HepG2 (cell line): ENCODE data around the gene ACTA2. TPM values are rescaled to one million over a fixed set of nuclear protein-coding genes. Genes with fewer than 3 reads are reported as not detected.

ENCODE experiments used
- ATAC-seq: fragments of 200-7000 bp; cut with Tn5 transposase; 3 replicates; pipeline ENCODE4 v1.9.1; 2020; ENCODE audit warnings: mild to moderate bottlenecking, moderate library complexity
- BruUV-seq: library from RNA; stranded (reverse); fragments of 400-500 nt; replicated peaks from 2 replicates; lab custom pipeline; 2021; lab: Mats Ljungman, UMichigan
- CTCF ChIA-PET: fragments of 300-600 bp; formaldehyde crosslinking; extraction: SDS; loops from one replicate; lab custom pipeline; 2021; ENCODE audit warnings: low total read pairs, inconsistent platforms, low intra/inter-chr PET ratio; lab: Yijun Ruan, JAX
- POLR2A ChIA-PET: fragments of 350-600 bp; sonication (Branson Sonifier 250); formaldehyde crosslinking; loops from one replicate; lab custom pipeline; 2020; ENCODE audit warnings: antibody characterized with exemption, inconsistent platforms; lab: Yijun Ruan, JAX
- DNase-seq: peaks from one replicate; pipeline ENCODE4 v3.0.0-alpha.2; 2015; ENCODE audit warnings: low spot score
- FAIRE-seq: peaks from 3 replicates; lab custom pipeline; 2011; peaks lifted over from hg19 to GRCh38; lab: Jason Lieb, UNC
- H2AFZ ChIP-seq: one replicate; pipeline ENCODE4 v1.6.1; 2011; ENCODE audit warnings: low read length, inconsistent platforms
- H3K27ac ChIP-seq: fragments of 300-600 bp; 3 replicates; pipeline ENCODE4 v1.8.0; 2011; ENCODE audit warnings: mixed run types, mild to moderate bottlenecking, mixed read lengths, low read length, inconsistent platforms; ENCODE audit not compliant: insufficient read depth; ENCODE audit errors: extremely low read length
- H3K27me3 ChIP-seq, 2 experiments: fragments of 200-600 bp in 1 of 2; 2 replicates in 1 of 2; 3 replicates in 1 of 2; pipeline versions ENCODE4 v1.6.0 to v1.8.0; 2011; ENCODE audit warnings: low read length in 2 of 2, mild to moderate bottlenecking in 2 of 2, moderate library complexity in 2 of 2, inconsistent platforms in 1 of 2; ENCODE audit not compliant: insufficient read depth in 2 of 2, control insufficient read depth in 1 of 2
- H3K36me3 ChIP-seq, 2 experiments: fragments of 200-600 bp in 1 of 2; replicated peaks in 1 of 2; 2 replicates in 1 of 2; 3 replicates in 1 of 2; pipeline versions ENCODE4 v1.5.1 to v1.8.0; 2011; ENCODE audit warnings: low read length in 2 of 2, inconsistent platforms in 1 of 2; ENCODE audit not compliant: insufficient read depth in 2 of 2, control insufficient read depth in 1 of 2
- H3K4me1 ChIP-seq: 2 replicates; pipeline ENCODE4 v1.5.1; 2012; ENCODE audit warnings: low read length, inconsistent platforms; ENCODE audit not compliant: insufficient read depth
- H3K4me2 ChIP-seq: 2 replicates; pipeline ENCODE4 v1.6.0; 2011; ENCODE audit warnings: low read depth, low read length, inconsistent platforms
- H3K4me3 ChIP-seq, 3 experiments: fragments of 200-600 bp in 1 of 3; sonication (generic), shearing (Covaris generic) in 1 of 3; replicated peaks in 1 of 3; 2 replicates each; pipeline ENCODE4 v1.5.1; 2011 to 2016; ENCODE audit warnings: low read length in 3 of 3, inconsistent platforms in 2 of 3, low read depth in 2 of 3, mild to moderate bottlenecking in 2 of 3, control low read depth in 1 of 3, mixed read lengths in 1 of 3; ENCODE audit not compliant: insufficient read depth in 1 of 3
- H3K79me2 ChIP-seq: one replicate; pipeline ENCODE4 v1.6.1; 2011; ENCODE audit warnings: low read length, inconsistent platforms; ENCODE audit not compliant: insufficient read depth
- H3K9ac ChIP-seq: 2 replicates; pipeline ENCODE4 v1.6.0; 2011; ENCODE audit warnings: mild to moderate bottlenecking, low read depth, low read length, inconsistent platforms; ENCODE audit not compliant: insufficient read depth
- H3K9me3 ChIP-seq: 2 replicates; pipeline ENCODE4 v1.5.1; 2012; ENCODE audit warnings: mild to moderate bottlenecking, low read length
- H4K20me1 ChIP-seq: 2 replicates; pipeline ENCODE4 v1.6.0; 2011; ENCODE audit warnings: inconsistent platforms, mild to moderate bottlenecking, low read length, moderate library complexity; ENCODE audit not compliant: insufficient read depth
- RXRA ChIP-seq: sonication (generic); formaldehyde crosslinking; IDR thresholded peaks from 2 replicates; pipeline ENCODE4 v1.5.1; 2020; ENCODE audit warnings: missing genetic modification reagents
- SNRNP70 ChIP-seq: fragments of 200-400 bp; formaldehyde crosslinking; IDR thresholded peaks from 2 replicates; pipeline ENCODE4 v1.6.1; 2017; ENCODE audit warnings: mild to moderate bottlenecking, low read depth, low read length, moderate library complexity
- ZNF180 ChIP-seq: sonication (generic); formaldehyde crosslinking; IDR thresholded peaks from 2 replicates; pipeline ENCODE4 v1.4.0; 2020; ENCODE audit warnings: low read depth, missing genetic modification reagents, borderline replicate concordance
- ZNF331 ChIP-seq: sonication (generic); formaldehyde crosslinking; IDR thresholded peaks from 2 replicates; pipeline ENCODE4 v1.4.0; 2020; ENCODE audit warnings: missing genetic modification reagents
- ZNF616 ChIP-seq: sonication (generic); formaldehyde crosslinking; IDR thresholded peaks from 2 replicates; pipeline ENCODE4 v1.5.0; 2020; ENCODE audit warnings: low read depth, mild to moderate bottlenecking, missing genetic modification reagents
- WGBS: methylation state at CpG from one replicate; pipeline ENCODE4 v1.1.6; 2017; ENCODE audit warnings: low lambda C conversion rate; 5-methylcytosine and 5-hydroxymethylcytosine counted together
- in situ Hi-C: cut with HindIII; loops from 2 replicates; pipeline ENCODE4 v1.10.0; 2017; ENCODE audit warnings: low pct_unique_long_range_greater_than_20kb; ENCODE audit not compliant: extremely low pct_ligation_motif_present
- intact Hi-C: fragments of 100-400 bp; cut with micrococcal nuclease; formaldehyde crosslinking; loops from one replicate; pipeline ENCODE4 v1.10.0; 2022; ENCODE audit not compliant: unreplicated experiment
- polyA plus RNA-seq, 8 experiments: library from polyadenylated mRNA; depleted of rRNA in 3 of 8; stranded (reverse) in 7 of 8; unstranded in 1 of 8; fragments of >200 nt; fragmentation: Illumina TruSeq in 4 of 8; extraction: Trizol in 4 of 8; gene quantifications; 2 replicates each; pipeline versions ENCODE4 v1.2.1 to v1.2.3, GENCODE V29; 2011 to 2016; ENCODE audit warnings: low read depth in 4 of 8, missing spikeins in 1 of 8, mixed read lengths in 1 of 8; ENCODE audit not compliant: insufficient read depth in 1 of 8
- total RNA-seq, 5 experiments: library from RNA; depleted of rRNA; stranded (reverse); fragments of >200 nt; fragmentation: Illumina TruSeq; extraction: Trizol; gene quantifications; 2 replicates each; pipeline ENCODE4 v1.2.3, GENCODE V29; 2016; ENCODE audit warnings: low read depth in 1 of 5
- TF ChIP-seq, protein P1 (sequence below), 2 experiments: sonication (generic) in 1 of 2; formaldehyde crosslinking in 1 of 2; IDR thresholded peaks; 2 replicates each; pipeline versions ENCODE4 v1.6.1 to v1.9.0; 2014 to 2022; ENCODE audit warnings: antibody characterized with exemption in 1 of 2, borderline replicate concordance in 1 of 2, inconsistent platforms in 1 of 2, low read depth in 1 of 2, missing genetic modification reagents in 1 of 2

Gene ACTA2
- total and polyA plus RNA-seq, 2 of the 13 experiments (the other 11 are each of a cell fraction or from before 2014, with no cell fraction given), result 21.8 to 59.9 TPM

DNA sequence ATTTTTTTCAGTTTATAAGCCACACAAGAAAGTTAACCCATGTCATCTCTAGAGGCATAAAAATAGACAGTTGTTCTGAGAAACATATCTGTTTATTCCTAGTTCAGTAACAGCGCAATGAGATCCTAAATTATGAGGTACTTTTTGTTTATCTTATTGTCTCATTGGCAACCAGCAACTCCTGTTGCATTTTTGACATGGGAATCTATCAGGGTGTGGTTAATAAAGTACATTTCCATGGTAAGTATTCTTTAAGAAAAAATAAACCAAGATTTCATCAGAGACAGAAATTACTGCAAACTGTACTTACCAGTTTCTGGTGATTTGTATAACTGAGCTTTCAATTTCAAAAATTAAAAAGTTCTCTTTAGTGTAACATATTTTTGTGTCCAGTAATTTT, 47.1 kb upstream of the ACTA2 start:
- no TSS peak for BruUV-seq
- Histone ChIP-seq H3K9me3 (no peaks in the 10 kb centered on the region), H4K20me1 (no peaks in the 10 kb centered on the region), H2AFZ (no peak overlapping the region), H3K4me3 (no peak overlapping the region), H3K79me2 (no peaks in the 10 kb centered on the region), H3K36me3 (peaks cover 0 to 7% of the 10 kb centered on the region in 2 experiments; a peak in 1 of 5 replicates), H3K4me2 (no peak overlapping the region), H3K4me1 (no peaks in the 10 kb centered on the region), H3K27me3 (no peaks in the 10 kb centered on the region), H3K27ac (no peak overlapping the region), H3K9ac (no peak overlapping the region)
- ATAC-seq, result no peak
- in situ Hi-C loops (no loop called here), intact Hi-C loops (no loop called here)
- no peak for FAIRE-seq
- no peak for DNase-seq
- WGBS, result 94% methylated on average over 1 of the region's 1 CpG
- ChIA-PET CTCF (no interaction called here), POLR2A (no interaction called here)
- TF ChIP-seq ZNF331 (no peak), RXRA (CRISPR knock-in tag) (no peak), SNRNP70 (no peak), ZNF180 (no peak), ZNF616 (CRISPR knock-in tag) (no peak)
- TF ChIP-seq, protein P1, sequence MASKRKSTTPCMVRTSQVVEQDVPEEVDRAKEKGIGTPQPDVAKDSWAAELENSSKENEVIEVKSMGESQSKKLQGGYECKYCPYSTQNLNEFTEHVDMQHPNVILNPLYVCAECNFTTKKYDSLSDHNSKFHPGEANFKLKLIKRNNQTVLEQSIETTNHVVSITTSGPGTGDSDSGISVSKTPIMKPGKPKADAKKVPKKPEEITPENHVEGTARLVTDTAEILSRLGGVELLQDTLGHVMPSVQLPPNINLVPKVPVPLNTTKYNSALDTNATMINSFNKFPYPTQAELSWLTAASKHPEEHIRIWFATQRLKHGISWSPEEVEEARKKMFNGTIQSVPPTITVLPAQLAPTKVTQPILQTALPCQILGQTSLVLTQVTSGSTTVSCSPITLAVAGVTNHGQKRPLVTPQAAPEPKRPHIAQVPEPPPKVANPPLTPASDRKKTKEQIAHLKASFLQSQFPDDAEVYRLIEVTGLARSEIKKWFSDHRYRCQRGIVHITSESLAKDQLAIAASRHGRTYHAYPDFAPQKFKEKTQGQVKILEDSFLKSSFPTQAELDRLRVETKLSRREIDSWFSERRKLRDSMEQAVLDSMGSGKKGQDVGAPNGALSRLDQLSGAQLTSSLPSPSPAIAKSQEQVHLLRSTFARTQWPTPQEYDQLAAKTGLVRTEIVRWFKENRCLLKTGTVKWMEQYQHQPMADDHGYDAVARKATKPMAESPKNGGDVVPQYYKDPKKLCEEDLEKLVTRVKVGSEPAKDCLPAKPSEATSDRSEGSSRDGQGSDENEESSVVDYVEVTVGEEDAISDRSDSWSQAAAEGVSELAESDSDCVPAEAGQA (IDR thresholded peaks at IDR 0.05; ENCODE audit: low read depth), result no peak
- TF ChIP-seq, protein P1 (CRISPR knock-in tag; IDR thresholded peaks at IDR 0.05; ENCODE audit: borderline replicate concordance), result no peak
